ENCODE data around the gene GPANK1.

GPANK1 gene

DNA sequence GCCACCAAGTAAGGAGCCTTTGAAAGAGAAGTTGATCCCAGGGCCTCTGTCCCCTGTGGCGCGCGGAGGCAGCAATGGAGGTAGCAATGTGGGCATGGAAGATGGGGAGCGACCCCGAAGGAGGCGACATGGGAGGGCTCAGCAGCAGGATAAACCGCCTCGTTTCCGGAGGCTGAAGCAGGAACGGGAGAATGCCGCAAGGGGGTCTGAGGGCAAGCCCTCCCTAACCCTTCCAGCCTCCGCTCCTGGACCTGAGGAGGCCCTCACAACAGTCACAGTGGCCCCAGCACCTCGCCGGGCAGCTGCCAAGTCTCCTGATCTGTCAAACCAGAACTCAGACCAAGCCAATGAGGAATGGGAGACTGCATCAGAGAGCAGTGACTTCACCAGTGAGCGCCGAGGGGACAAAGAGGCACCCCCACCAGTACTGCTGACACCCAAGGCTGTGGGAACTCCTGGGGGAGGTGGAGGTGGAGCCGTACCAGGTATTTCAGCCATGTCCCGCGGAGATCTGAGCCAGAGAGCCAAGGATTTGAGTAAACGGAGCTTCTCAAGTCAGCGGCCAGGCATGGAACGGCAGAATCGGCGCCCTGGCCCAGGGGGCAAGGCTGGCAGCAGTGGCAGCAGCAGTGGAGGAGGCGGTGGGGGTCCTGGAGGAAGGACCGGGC, 32.4 kb downstream of the GPANK1 start:
- no peak for DNase-seq (ENCODE audit: low spot score)
- Histone ChIP-seq H3K27ac (no peak overlapping the region), H3K4me3 (no peak overlapping the region)
- TF ChIP-seq, protein P1, sequence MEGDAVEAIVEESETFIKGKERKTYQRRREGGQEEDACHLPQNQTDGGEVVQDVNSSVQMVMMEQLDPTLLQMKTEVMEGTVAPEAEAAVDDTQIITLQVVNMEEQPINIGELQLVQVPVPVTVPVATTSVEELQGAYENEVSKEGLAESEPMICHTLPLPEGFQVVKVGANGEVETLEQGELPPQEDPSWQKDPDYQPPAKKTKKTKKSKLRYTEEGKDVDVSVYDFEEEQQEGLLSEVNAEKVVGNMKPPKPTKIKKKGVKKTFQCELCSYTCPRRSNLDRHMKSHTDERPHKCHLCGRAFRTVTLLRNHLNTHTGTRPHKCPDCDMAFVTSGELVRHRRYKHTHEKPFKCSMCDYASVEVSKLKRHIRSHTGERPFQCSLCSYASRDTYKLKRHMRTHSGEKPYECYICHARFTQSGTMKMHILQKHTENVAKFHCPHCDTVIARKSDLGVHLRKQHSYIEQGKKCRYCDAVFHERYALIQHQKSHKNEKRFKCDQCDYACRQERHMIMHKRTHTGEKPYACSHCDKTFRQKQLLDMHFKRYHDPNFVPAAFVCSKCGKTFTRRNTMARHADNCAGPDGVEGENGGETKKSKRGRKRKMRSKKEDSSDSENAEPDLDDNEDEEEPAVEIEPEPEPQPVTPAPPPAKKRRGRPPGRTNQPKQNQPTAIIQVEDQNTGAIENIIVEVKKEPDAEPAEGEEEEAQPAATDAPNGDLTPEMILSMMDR (IDR thresholded peaks at IDR 0.05) = no peak

DNA sequence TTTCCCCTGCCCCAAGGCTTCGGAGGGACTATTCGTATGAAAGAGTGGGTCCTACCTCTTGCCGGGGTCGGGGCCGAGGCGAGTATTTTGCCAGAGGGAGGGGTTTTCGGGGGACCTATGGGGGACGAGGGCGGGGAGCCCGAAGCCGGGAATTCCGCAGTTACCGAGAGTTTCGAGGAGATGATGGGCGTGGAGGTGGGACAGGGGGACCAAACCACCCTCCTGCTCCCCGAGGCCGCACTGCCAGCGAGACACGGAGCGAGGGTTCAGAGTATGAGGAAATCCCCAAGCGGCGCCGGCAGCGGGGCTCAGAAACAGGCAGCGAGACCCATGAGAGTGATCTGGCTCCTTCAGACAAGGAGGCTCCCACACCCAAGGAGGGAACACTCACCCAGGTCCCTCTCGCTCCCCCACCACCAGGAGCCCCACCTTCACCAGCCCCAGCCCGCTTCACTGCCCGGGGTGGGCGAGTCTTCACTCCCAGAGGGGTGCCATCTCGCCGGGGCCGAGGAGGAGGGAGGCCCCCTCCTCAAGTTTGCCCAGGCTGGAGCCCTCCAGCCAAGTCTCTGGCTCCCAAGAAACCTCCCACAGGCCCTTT, 33.0 kb downstream of the GPANK1 start:
- no peak overlapping the region for H3K4me3 ChIP-seq
- TF ChIP-seq, protein P1 (IDR thresholded peaks at IDR 0.05) = no peak
- no peak overlapping the region for H3K27ac ChIP-seq
- DNase-seq (ENCODE audit: low spot score) = no peak

DNA sequence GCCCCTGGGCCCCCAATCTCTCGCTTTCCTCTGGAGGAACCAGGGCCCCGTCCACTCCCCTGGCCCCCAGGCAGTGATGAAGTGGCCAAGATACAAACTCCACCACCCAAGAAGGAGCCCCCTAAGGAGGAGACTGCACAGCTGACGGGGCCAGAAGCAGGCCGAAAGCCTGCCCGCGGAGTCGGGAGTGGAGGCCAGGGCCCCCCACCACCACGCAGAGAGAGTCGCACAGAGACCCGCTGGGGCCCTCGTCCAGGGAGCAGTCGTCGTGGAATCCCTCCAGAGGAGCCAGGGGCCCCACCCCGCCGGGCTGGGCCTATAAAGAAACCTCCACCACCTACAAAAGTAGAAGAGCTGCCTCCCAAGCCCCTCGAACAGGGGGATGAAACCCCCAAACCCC, 33.6 kb downstream of the GPANK1 start:
- no peak overlapping the region for H3K27ac ChIP-seq
- H3K4me3 ChIP-seq = no peak overlapping the region
- DNase-seq (ENCODE audit: low spot score) = no peak
- TF ChIP-seq, protein P1 (IDR thresholded peaks at IDR 0.05) = no peak

DNA sequence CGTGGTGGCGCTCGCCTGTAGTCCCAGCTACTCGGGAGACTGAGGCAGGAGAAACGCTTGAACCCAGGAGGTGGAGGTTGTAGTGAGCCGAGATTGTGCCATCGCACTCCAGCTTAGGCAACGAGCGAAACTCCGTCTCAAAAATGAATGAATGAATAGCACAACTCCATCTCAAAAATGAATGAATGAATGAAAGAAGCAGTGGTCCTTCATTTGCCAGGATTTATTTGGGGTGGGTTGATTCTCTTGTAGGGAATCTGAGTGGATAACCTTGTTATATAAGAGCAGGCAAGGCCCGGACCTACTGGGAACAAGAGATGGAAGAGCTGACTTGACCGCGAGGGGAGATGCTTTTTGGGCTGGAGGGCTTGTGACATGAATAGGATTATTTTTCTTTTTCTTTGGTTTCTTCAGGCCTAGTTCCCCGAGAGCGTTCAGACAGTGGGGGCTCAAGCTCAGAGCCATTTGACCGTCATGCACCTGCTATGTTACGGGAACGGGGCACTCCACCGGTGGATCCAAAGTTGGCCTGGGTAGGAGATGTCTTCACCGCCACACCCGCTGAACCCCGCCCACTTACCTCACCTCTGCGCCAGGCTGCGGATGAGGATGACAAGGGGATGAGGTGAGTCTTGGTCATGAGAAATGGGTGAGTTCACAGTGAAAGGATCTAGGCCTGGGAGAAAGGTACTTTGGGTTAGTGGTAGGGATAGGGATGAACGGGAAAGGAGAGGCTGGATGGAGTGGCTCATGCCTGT, 34.4 kb downstream of the GPANK1 start:
- H3K4me3 ChIP-seq = no peak overlapping the region
- no peak for DNase-seq (ENCODE audit: low spot score)
- TF ChIP-seq, protein P1 (IDR thresholded peaks at IDR 0.05) = no peak

DNA sequence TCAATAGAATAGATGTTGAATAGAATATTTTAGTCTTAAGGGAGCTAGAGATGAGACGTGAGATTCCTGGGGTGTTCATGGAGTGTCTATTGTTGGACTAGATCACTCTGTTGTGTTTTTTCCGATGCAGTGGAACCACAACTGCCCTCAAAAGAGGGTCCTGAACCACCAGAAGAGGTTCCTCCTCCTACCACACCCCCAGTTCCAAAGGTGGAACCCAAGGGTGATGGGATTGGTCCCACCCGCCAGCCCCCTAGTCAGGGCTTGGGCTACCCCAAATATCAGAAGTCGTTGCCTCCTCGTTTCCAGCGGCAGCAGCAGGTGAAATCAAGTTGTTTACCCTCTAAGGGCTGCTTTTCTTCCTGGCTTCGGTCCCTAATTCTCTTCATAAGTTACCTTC, 35.8 kb downstream of the GPANK1 start:
- DNase-seq (ENCODE audit: low spot score) = no peak
- TF ChIP-seq, protein P1 (IDR thresholded peaks at IDR 0.05) = no peak
- H3K27ac ChIP-seq = no peak overlapping the region
- H3K4me3 ChIP-seq = no peak overlapping the region

More for the DNA sequence above, 34.4 kb downstream of the GPANK1 start:
- no peak overlapping the region for H3K27ac ChIP-seq

DNA sequence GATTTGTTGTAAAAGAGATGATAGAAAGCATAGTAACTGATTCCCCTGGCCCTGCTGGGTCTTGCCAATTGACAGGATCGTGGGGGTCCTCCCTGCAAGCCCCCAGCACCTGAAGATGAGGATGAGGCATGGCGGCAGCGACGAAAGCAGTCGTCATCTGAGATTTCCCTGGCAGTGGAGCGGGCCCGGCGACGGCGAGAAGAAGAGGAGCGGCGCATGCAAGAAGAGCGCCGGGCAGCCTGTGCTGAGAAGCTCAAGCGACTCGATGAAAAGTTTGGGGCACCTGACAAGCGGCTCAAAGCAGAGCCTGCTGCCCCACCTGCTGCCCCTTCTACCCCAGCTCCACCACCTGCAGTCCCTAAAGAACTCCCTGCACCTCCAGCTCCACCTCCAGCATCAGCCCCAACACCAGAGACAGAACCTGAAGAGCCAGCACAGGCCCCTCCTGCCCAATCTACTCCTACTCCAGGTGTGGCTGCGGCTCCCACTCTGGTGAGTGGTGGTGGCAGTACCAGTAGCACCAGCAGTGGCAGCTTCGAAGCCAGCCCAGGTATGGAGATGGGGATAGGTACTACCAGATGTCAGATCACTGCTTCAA, 37.0 kb downstream of the GPANK1 start:
- Histone ChIP-seq H3K4me3 (no peak overlapping the region), H3K27ac (no peak overlapping the region)
- TF ChIP-seq, protein P1 (IDR thresholded peaks at IDR 0.05) = no peak
- no peak for DNase-seq (ENCODE audit: low spot score)
